HG03432 (cell line): ENCODE measurements around the gene AMOT.
A peak's percentile ranks its signal among the peaks of the same experiment; 100 is the strongest.

ENCODE experiments used
- ATAC-seq: cut with Tn5 transposase; IDR thresholded peaks from one replicate; pipeline ENCODE4 v1.9.1; 2021; ENCODE audit warnings: mild to moderate bottlenecking, moderate library complexity; ENCODE audit not compliant: unreplicated experiment

Gene AMOT

GRCh38 chrX:112746812-112747595 lies 93.6 kb downstream of the AMOT start:
- peak; percentile 59 for ATAC-seq

GRCh38 chrX:112738347-112739033 lies 102.1 kb downstream of the AMOT start:
- ATAC-seq, result peak; percentile 92

DNA sequence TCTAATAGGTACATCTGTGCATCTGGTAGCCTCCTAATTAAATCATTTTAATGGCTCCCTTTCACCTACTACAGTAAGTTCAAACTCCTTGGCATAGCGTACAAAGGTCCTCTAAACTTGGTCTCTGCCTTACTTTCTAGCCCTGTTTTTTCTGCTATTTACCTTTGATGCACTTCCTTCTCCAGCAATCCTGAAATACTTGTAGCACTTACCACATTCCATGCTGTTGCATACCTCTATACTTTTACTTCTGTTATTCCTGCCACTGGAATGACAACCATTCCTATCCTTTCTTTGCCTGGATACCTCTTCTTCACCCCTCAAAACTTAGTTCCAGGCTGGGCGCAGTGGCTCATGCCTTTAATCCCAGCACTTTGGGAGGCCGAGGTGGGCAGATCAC lies 104.3 kb downstream of the AMOT start:
- no peak for ATAC-seq

- no peak for ATAC-seq
These were observed 105.5 kb downstream of the AMOT start for GRCh38 chrX:112735147-112735546.

GRCh38 chrX:112734290-112734689 lies 106.3 kb downstream of the AMOT start:
- no peak for ATAC-seq

GRCh38 chrX:112731793-112732192 lies 108.8 kb downstream of the AMOT start:
- no peak for ATAC-seq
